Measurements from ENCODE around the gene SNX24. TPM values are rescaled to one million over a fixed set of nuclear protein-coding genes. Genes with fewer than 3 reads are reported as not detected.
"Not testable (repeated sequence)": the region's sequence is repeated elsewhere in the genome, so short reads cannot be mapped to it uniquely, and the experiment has no call there.

The SNX24 gene
- polyA plus RNA-seq, 5 donors = 20.2 to 30.2 (median 24.6) TPM

GRCh38 chr5:122959740-122960445 lies 114.5 kb downstream of the SNX24 start:
- DNase-seq = no peak

GRCh38 chr5:122963305-122963704 lies 117.9 kb downstream of the SNX24 start:
- DNase-seq = no peak

DNA sequence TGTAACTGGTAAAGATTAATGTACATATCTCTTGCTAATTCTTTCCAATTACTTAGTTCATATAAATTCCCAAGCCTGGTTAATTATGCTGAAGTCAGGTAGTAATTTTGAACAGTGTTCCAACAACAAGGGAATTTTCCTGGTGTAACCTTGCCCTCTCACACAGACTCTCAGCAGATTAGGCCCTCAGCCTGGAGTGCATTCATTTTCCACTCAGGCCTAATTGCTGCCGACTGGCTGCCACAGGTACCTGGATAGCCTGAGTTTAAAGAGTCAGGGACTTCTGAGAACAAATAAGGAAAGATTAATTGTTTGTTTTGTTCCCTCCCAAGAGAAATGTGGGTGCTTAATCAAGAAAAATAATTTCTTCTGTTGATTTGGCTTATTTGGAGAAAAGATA lies 119.7 kb downstream of the SNX24 start:
- DNase-seq = peak in 1 of 2 donors; percentile 10

DNA sequence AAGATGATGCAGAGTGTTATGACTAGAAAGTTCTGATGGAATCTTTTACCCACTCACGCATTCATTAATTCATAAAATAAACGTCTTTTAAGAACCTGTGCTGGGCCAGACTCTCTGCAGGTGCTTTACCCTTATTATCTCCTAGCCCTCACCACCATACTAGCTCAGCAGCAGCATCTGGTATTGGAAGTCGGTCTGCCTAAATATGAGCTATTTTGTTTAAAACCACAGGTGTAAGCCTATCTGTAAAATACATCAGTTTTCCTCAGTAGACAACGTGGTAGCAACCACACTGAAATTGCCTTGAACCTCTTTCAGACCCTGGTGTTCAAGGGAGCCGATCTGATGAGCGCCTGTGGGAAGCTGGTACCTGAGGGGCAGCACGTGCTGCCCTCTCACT lies 121.7 kb downstream of the SNX24 start:
- no peak for DNase-seq

- DNase-seq = no peak
Measured at GRCh38 chr5:122967625-122968024, 122.2 kb downstream of the SNX24 start.

- not testable (repeated sequence) for DNase-seq
Measured at GRCh38 chr5:122968056-122968455, 122.6 kb downstream of the SNX24 start.

DNA sequence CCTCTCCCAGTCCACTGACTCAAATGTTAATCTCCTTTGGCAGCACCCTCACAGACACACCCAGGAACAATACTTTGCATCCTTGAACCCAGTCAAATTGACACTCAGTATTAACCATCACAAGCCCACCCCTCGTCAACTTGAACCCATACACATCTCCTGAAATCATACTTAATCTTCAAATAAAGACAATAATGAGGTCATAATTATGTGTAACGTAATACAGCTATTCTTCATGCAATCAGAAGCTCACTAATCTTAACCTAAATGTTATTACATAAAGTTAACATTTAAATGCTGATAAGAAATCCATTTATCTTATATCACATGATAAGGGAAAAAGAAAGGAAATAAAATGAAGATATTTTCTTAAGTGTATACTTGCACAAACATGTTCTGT lies 125.9 kb downstream of the SNX24 start:
- DNase-seq = no peak

DNA sequence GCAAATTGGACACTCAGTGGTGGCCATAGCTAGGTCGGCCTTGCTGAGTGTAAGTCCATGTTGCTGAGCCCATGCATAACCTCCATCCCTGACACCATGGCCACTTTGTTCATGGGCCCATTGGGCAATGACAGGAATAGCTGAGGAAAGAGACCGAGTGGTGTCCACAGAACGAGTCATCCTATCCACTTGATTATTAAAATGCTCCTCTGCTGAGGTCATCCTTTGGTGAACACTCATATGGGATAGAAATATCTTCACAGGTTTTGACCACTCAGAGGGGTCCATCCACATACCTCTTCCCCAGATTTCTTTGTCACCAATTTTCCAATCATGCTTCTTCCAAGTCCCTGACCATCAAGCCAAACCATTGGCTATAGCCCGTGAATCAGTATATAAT lies 127.5 kb downstream of the SNX24 start:
- DNase-seq = no peak

- DNase-seq = not testable (repeated sequence)
Measured at GRCh38 chr5:122973759-122974158, 128.3 kb downstream of the SNX24 start.

GRCh38 chr5:122974251-122974650 lies 128.8 kb downstream of the SNX24 start:
- DNase-seq = not testable (repeated sequence)

DNA sequence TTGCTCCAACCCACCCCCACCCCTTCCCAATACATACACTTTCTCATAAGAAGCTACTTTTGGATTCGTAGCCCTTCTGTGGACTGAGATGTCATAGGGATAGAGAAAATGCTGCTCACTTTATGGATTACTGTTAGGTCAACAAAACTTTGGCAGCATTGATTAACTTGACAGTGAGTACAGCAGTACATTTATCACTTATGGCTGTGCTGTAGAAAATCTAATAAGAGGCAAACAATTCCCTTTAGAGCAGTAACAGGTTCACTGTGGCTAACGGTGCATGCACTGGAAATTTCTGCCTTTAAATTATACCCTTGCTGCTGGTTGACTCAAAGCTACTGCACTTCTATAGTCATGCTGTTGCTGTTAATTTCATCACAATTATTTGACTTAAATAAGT lies 131.9 kb downstream of the SNX24 start:
- no peak for DNase-seq

DNA sequence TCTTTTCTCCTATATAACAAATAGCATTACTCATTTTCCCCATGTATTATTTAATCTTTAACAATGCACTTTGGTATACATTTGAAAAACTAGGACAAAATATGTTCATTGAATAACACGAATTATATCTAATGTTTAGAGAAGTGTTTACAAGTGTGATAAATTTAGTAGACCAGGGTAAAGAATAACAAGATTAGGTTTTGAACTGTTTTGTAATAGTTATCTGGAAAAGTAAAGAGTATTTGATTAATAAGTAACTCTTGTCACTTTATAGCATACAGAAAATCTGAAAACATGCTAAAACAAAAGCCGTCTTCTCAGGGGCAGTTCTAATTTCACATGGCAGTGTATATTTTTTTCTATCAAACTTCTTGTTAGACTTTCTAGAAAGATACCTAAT lies 132.7 kb downstream of the SNX24 start:
- DNase-seq = no peak

GRCh38 chr5:122978644-122979297 lies 133.4 kb downstream of the SNX24 start:
- DNase-seq = no peak

DNA sequence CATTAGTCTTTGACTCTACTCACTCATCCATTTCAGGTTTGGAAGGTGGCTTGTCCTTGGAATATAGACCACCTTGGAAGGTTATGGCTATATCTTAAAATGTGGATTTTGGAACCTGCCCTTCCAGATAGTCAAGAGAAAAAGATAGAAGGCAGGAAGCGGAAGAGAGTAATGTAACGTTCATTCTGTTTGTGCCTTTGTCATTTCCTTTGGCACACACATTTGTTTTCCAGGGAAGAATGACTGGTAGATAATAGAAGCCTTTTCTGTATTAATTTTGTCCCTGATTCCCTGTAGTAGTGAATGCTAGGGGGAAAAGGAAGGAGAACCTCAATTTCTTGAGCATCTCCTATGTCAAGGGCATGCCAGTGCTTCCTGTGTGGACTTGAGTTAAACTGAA lies 136.4 kb downstream of the SNX24 start:
- DNase-seq = no peak

- DNase-seq = no peak
Measured at GRCh38 chr5:122982376-122982775, 137.0 kb downstream of the SNX24 start.

DNA sequence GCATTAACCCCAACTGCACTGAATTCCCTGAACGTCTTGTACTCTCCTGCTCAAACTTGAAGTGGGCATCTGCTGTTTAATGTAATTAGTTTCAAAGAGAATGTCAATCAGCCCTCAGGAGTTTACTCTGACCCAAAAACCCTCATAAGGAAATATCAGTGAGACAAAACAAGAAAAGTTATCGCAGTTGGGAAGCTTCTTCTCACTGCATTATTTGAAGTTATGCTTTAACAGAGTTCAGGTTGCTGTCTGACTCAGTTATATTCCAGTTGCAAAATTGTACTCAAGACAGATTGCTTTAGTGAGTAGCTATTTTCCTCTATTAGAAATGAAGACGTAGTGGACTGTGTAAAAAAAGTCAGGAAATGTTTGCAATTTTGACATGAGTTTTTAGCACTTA lies 139.0 kb downstream of the SNX24 start:
- DNase-seq = no peak

DNA sequence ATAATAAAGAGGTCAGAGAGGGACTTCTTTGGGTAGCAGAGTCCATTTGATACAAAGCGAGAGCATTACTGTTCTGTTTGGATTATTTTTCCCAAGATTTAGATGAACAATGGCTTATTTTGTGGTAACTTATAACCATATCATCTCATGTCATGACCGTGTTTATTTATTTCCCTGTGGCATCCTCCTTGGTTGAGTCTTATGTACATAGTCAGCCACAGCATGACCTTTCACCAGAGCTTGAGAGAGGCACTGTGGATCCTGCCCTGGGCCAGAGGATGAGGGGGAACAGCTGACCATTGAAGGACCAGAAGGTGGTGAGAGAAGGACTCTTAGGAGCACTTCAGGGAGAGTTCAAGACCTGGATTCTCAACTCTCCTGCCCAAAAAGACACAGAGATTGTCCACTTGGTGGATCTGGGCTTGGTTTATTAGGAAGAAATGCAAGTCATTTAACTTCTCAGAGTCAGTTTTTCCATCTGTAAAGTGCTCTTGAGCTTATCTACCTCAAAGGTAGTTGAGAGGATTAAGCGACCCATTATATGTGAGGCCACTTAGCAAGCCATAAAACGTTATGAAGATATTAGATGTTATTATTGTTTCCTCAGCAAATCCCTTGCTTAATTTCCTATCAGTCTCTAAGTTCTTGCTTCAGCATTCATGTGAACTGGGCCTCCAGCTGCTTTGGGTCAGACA lies 139.7 kb downstream of the SNX24 start:
- no peak for DNase-seq

DNA sequence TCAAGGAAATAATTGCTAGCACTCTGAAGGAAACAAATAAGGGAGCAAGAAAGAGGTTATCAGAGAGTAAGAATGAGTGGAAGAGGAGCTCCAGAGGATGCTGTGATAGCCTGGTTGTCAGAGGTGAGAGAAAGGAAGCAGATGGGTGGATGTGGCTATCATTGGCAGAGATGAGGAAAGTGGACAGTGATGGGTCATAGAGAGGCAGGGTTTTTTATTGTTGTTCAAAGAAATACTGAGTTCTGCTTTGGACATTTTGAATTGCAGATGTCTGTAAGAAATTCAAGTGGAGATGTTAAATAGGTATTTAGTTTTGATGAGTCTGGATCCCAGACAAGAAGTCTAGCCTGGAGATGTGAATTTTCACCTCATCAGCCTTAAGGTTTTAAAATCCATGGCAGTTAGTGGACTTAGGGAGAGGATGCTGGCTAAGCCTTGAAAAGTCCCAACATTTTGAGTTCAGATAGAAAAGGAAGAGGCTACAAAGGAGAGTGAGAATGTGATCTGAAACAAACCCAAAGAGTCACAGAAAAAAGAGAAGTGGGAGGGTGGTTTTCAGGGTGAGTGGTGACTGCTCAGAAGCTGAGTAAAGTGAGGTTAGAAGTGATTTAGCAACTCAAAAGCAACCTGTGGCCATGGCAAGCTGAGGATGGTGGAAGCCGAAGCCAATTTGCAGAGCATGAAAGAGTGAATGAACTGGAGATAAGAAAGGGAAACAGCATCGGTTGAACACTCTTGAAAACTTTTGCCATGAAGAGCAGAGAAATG lies 140.7 kb downstream of the SNX24 start:
- DNase-seq = no peak

- no peak for DNase-seq
Measured at GRCh38 chr5:122996091-122996490, 150.7 kb downstream of the SNX24 start.

DNA sequence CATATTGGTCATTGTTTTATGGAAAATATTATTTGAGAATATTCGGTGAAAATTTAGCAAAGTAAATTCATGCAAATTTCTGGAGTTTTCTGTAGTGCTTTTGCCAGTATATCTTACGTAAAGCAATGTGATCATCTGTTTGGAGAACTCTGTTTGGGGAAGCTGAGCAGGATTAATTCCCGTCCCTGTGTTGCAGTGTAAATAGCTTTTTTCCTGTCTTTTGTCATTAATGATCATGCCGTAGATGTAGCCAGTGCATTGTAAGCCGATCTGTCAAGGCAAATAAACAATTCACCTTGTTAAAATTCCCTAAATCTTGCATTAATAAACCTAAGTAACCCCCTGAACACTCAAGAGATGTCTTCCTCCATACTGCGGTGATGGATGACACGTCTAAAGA lies 151.9 kb downstream of the SNX24 start:
- no peak for DNase-seq

DNA sequence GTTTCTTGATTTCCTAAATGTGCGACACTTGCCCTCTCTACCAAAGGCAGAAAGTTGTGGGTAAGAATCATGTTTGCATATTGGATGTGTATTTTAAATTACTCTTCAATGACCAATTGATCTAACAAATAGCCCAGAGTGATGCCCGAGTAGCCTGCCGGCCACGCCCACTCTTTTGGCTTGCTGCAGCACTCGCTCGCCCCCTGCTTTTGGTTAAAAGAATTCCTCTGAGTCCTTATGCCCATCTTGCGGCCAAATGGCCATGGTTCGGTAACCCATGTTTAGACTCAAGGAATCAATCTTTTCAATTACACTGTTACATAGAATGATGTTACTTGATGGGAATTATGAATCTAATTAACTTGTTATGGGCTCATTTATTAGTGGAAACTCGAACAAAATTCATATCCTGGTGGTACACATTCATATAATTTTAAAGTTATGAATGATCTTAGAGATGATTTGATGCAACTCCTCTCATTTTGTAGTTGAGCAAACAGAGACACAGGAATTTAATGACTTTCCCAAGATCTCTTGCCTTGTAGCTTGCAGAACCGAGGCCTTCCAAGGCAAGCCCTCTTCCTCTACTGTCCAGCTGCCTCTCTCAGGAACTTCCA lies 154.6 kb downstream of the SNX24 start:
- no peak for DNase-seq

GRCh38 chr5:123000731-123001130 lies 155.3 kb downstream of the SNX24 start:
- DNase-seq = no peak

Data from right lung (tissue), 5 donors.